HG02981 (cell line): Measurements from ENCODE around the gene WDFY4.

Experiments used
- ATAC-seq: cut with Tn5 transposase; IDR thresholded peaks from one replicate; pipeline ENCODE4 v1.9.1; 2021; ENCODE audit warnings: mild to moderate bottlenecking, moderate library complexity; ENCODE audit not compliant: unreplicated experiment

Gene WDFY4

GRCh38 chr10:48934672-48935501 lies 250.2 kb downstream of the WDFY4 start:
- ATAC-seq = no peak

DNA sequence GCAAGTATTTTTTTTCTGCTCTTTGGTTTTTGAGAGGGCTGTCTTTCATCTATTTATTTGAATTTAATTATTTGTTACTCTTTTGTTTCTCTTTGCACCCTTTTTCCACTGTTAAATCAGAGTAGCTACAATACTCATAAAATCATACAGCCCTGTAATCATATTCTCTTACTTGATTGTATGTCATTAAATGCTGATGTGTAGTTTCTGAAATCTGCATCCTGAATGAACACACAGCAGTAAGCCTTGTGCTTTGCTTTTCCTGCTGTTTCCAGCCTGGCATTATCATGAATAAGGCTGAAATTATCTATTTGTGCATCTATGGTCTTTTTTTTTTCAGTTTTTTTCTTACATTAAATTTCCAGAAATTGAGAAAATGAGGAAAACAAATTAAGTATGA lies 250.9 kb downstream of the WDFY4 start:
- ATAC-seq = no peak

DNA sequence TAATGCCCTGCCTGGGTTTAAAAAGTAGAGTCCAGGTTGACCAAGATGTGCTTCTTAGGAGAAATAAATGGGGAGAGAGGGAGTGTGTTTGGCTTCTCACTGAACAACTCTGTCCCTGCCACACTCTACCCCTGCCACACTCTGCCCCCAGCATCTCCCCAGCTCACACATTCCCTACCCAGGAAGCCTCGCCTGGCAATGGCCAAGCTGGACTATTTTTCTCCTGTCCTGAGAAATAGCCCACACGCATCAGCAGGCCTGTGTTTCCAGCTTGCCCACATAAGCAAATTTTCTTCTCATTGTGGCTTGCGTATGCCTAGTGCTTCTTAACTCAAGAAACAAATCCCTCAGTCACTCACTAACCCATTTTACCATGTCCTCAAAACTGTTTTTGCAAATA lies 253.1 kb downstream of the WDFY4 start:
- no peak for ATAC-seq

DNA sequence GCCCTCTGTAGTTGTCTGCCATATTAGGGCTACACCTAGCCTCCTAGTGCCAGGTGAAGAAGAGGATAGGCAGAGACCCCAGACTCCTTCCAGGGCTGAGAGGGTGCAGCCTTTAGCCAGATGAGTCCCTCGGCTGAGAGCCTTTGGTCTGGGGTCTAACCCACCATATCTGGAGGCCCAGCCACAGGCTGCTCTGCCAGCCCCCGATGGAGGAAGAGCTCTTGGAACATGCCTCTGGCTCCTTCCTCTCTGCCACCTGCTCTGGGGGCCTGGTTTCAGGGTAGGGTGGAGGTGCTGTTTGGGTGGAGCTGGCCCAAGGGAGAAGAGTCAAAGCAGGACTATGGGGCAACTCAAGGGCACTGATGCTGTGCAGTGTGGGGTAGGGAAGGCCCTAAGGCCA lies 253.6 kb downstream of the WDFY4 start:
- no peak for ATAC-seq

GRCh38 chr10:48938990-48939536 lies 254.4 kb downstream of the WDFY4 start:
- ATAC-seq = no peak

DNA sequence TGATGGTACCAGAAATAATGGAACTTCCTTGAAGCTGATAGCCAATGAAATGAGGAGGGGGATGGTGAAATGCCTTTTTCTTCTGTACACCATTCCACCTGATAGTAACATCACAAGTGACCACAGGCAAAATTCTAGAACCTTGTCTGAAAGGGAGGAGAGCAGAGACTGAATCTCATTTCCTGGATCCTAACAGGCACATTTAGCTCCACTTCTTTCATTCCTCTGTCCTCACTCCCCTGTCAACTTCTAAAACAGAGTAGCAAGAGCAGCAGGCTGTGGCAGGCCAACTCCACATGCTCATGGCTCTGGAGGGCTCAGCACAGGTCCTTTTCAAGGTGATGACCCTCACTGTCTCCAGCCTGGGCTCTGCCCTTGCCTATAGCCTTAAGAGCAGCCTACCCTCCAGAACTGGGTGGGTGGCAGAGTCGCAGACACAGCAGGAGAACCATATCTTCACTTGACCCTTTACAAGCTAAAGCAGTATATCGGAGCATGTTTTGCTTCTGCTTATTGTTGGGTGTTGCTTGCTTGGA lies 255.2 kb downstream of the WDFY4 start, which contains the start of gene LRRC18:
Gene LRRC18, minus strand, starts transcription at position 51 of the 536 bp plus-strand sequence. CDS start 25,685 bp downstream, outside the sequence.
- no peak for ATAC-seq

DNA sequence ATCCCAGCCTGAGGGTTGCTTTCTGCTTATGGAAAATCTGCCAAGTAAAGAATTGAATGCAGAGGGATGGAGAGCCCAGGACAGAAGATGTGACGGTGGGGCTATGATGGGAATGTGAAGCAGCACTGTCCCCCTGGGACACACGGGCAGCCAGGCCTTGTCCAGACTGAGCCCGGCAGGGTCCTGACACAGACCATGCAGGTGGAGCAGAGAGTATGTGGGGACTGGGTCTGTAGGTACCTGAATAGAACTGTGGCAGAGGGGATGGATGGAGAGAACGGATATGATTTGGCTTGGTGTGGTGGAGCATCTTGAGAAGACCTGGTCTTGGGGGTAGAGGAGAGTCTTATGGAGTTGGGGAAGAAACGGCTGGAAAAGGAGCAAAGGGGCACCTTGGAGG lies 255.7 kb downstream of the WDFY4 start:
- ATAC-seq = no peak

DNA sequence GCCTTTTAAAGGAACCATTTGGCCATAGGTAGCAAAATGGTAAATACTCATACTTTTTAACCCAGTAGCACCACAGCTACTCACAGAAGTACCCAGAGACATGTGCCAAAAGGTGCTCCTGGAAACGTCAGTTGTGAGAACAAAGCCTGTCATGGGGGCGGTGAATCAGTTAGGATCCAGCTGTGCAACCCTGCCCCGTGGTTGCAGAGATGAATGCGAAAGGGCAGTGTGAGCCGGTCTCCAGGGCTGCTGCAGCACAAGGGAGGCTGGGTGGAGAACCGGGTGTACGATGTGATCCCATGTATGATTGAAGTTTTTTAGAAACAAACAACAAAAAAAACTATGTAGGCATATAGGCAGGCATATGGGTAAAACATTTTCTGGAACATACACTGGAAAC lies 256.3 kb downstream of the WDFY4 start:
- ATAC-seq = no peak

GRCh38 chr10:48941427-48942075 lies 256.9 kb downstream of the WDFY4 start:
- ATAC-seq = no peak

DNA sequence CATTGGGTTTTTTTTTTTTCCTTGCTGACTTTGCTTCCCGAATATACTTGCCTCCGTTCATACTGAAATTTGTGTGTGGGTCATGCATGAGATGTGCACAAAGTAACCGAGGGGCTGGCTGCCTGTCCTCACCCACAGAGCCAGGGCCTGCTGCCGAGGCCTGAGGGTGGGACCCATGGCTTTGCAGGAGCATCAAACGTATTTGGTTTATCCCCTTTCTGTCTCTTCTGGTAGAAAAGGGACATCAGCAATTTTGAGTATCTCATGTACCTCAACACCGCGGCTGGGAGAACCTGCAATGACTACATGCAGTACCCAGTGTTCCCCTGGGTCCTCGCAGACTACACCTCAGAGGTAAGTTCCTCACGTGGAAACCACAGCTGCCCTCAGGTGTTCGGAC lies 258.4 kb downstream of the WDFY4 start:
- ATAC-seq = no peak

DNA sequence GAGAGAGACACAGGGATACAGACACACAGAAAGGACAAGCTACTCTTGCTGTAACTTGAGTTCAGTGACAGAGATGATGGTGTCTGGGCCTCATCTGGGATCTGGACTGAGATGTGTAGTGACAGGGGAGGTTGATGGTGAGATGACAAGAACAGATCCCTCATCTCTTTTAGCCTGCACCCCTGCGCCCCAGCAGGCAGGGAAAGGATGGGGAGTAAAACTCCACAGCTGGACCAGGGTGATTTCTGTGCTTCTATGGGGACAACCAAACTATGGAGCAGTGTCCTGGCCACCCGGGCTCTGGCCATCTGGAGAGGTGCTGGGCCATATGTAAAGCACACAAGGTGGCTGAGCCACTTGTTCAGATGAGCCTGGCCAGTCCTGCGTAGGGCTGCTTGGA lies 259.5 kb downstream of the WDFY4 start:
- ATAC-seq = no peak

- ATAC-seq = no peak
Measured at GRCh38 chr10:48945441-48946130, 260.9 kb downstream of the WDFY4 start.

DNA sequence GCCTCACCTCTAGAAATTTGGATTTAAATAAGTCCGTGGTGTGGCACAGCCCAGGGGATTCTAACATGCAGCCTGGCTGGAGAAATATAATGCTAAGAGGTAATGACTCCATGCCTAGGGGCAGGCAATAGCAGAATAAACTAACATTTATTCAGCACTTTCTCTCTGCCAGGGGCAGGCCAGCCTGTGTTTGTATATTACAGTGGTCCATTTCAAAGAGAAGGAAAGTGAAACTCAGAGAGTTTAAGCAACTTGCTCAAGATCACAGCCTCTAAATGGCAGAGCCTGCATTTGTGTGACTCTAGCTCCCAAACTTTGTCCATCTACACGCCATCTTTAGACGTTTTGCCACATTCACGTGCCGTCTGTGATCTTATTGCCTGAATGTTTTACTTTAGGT lies 261.7 kb downstream of the WDFY4 start:
- no peak for ATAC-seq

DNA sequence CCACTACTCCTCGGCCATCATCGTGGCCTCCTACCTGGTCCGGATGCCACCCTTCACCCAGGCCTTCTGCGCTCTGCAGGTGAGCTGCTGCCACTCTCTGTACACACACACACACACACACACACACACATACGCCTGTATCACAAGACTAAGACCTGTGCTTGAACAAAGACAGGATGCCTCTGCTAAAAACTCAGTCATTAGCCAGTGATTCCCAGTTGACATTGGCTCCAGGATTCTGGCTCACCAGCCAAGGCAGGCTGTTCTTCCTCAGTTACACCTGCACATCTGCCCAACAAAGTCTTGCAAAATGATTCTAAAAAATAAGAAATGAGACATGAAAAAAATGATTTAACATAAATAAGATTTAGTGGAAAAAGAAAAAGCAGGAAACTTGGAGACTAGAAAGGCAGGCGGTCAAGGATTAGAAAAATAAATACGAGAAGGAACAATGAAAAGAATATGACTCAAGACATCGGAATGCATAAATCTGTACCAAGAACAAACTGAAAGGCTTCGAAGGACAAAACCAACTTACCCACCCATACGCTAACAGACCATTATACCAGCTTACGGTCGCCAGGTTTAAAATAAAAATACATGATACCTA lies 262.3 kb downstream of the WDFY4 start:
- ATAC-seq = no peak

DNA sequence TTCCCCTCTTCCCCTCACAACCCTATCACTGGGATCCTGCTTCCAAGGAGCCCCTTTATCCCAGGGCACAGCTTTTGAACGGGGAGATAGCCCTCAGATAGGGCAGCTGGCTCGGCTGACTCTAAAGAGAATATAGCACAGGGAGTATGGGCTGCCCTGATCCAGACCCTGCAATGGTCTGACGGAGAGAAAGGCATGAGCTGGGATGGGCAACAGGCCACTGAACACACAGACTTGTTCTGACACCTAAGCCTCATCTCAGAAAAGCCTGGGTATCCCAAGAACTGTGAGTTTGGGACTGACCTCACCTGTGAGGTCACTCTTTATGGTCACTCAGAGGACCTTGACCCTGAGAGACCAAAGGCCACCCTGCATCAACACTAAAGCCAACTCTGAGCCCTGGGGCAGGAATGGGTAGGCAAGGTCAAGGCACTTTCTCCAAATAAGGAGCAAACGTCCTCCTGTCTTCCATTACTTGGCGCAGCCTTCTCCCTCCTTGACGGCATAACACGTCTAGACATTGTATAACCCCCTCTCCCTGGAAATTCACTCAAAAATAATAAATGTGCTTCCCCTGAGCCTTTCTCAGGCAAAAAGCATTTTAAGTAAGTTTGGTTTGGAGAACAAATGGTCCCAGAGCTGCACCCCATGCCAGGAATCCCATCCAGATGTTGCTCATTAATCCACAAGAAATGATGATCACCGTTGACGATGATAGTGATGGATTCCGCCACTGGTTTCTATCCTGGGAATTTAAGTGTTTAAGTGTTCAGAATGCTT lies 263.2 kb downstream of the WDFY4 start:
- no peak for ATAC-seq

- no peak for ATAC-seq
Measured at GRCh38 chr10:48948470-48949037, 263.9 kb downstream of the WDFY4 start.

DNA sequence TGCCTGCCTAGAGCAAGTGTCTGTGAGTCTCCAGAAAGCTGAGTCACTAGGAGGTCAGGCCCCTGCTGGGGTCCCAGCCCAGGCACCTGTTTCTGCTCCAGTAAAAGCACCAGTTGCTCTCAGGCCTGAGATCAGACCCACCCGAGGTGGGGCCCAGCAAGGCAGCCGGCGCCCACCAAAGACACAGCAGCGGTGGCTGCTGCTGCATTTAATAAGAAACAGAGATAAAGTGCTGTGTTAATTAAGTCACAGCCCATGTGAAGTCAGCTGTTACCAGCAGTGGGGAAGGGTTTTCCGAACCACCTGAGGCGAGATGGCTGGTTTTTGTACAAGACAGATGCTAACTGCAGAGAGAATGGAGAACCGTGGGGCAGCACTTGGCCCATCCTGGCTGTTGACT lies 267.0 kb downstream of the WDFY4 start:
- no peak for ATAC-seq

DNA sequence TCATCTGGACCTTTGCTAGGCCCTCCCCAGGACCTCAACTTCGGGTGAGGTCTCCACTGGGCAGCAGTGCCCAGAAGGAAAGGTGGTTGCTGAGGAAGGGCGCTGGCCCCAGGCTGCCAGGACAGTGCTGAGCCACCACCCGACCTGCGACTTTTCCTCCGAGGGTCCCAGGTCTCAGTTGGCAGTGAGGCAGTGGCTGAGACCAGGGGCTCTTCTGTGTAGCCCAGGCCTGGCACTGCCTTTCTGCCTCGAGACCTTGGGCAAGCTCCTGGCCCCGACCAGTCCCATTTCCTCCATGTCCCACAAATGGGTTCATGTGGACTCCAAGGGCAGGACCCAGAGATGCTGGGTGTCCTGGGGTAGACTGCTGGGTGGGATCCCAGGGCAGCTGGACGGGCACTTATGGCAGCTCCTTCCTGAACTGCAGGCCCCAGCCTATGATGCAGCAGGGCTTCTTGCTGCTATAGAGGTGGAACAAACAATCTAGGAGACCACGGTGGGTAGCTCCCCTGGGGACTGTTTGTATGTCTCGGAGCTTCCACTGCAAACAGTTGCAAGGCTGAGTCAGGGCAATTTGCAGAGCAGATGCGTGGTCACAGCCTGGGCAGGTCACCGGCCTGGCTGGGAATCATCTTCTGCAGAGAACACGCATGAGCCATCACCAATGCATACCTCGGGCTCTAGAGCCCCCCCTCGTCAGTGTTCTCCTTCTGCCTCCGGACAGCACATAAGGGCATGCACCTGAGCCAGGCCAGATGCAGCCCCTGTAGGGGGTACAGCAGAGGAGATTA lies 272.9 kb downstream of the WDFY4 start:
- ATAC-seq = no peak
